ENCODE data around the gene FHIP1B. TPM values are rescaled to one million over a fixed set of nuclear protein-coding genes. Genes with fewer than 3 reads are reported as not detected.

Gene FHIP1B
- total and polyA plus RNA-seq, 8 donors = 34.9 to 69.0 (median 55.7) TPM

DNA sequence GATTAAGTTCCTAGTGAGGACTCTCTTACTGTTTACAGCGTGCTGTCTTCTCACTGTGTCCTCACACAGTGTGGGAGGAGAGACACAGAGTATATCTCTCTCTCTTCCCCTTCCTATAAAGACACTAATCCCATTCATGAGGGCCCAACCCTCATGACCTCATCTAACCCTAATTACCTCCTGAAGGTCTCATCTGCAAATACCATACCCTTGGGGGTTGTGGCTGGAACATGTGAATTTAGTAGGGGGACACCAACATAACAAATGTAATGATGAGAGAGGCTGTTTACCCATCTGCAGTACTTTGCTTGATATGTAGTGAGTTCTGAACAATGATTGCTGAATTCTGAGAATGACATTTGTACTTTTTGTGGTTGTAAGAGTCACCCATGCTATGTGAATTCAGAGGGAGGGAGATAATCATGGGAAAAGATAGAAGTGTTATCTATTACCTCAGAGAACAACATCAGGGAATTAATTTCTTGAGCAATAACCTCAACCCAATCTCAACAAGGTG is 40.3 kb downstream of the FHIP1B start:
- H3K9me3 ChIP-seq = no peaks in the 10 kb centered on the region
- TF ChIP-seq, protein P1, sequence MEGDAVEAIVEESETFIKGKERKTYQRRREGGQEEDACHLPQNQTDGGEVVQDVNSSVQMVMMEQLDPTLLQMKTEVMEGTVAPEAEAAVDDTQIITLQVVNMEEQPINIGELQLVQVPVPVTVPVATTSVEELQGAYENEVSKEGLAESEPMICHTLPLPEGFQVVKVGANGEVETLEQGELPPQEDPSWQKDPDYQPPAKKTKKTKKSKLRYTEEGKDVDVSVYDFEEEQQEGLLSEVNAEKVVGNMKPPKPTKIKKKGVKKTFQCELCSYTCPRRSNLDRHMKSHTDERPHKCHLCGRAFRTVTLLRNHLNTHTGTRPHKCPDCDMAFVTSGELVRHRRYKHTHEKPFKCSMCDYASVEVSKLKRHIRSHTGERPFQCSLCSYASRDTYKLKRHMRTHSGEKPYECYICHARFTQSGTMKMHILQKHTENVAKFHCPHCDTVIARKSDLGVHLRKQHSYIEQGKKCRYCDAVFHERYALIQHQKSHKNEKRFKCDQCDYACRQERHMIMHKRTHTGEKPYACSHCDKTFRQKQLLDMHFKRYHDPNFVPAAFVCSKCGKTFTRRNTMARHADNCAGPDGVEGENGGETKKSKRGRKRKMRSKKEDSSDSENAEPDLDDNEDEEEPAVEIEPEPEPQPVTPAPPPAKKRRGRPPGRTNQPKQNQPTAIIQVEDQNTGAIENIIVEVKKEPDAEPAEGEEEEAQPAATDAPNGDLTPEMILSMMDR (IDR thresholded peaks at IDR 0.05) = no peak
- intact Hi-C loops (cut with DNase I) = no loop called here
- H3K27me3 ChIP-seq = no peaks in the 10 kb centered on the region
- peak overlapping the region in 1 of 2 donors; percentile 39 for H3K27ac ChIP-seq
- DNase-seq (no peak), ATAC-seq (peak; percentile 49)
- H3K4me1 ChIP-seq = peaks cover 0 to 18% of the 10 kb centered on the region in 2 donors
- H3K36me3 ChIP-seq = no peaks in the 10 kb centered on the region
- H3K4me3 ChIP-seq = no peak overlapping the region

DNA sequence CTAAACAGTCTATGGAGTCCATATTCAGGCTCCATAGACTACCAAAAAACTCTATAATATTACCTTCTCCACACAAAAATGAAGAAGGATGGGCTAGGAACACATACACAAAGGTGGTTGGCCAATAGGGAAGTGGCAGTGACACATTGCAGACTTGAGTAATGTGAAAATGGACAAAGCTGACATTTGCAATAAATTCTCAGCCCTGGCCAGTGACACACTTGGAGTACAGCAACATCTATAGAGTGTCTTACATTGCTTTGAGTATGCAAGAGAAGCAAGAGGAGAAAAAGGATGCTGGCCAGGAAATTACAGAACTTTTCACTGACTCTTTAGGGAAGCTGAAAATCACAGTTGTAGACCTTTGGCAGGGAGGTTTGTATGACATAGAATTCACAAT is 42.7 kb downstream of the FHIP1B start:
- Histone ChIP-seq H3K4me1 (peaks cover 0 to 18% of the 10 kb centered on the region in 2 donors), H3K4me3 (no peak overlapping the region), H3K27me3 (no peaks in the 10 kb centered on the region), H3K9me3 (no peaks in the 10 kb centered on the region), H3K36me3 (no peaks in the 10 kb centered on the region), H3K27ac (peak overlapping the region in 1 of 2 donors; percentile 87)
- TF ChIP-seq, protein P1 (IDR thresholded peaks at IDR 0.05) = no peak
- ATAC-seq (no peak), DNase-seq (no peak)
- intact Hi-C loops (cut with DNase I) = no loop called here

DNA sequence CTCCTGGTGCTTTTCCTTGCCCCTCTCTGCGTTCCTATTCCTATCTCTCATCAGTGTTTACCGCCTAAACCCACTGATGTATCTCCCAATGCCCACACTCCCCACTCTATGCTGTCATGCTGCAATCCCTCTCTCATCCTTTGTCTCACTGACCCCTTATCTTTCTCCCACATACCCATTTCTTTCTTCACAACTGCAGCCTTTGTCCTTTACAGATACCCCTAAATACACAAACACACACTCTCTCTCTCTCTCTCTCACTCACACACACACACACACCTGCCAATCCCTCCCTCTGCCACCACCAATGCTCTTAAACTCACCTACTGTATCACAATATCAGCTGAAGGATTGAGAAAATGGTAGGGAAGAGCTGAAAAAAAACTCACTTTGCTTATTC is 59.0 kb downstream of the FHIP1B start:
- DNase-seq (no peak), ATAC-seq (no peak)
- Histone ChIP-seq H3K9me3 (peaks cover 0 to under 1% of the 10 kb centered on the region in 2 donors), H3K27ac (no peak overlapping the region), H3K36me3 (no peaks in the 10 kb centered on the region), H3K4me3 (no peak overlapping the region), H3K27me3 (no peaks in the 10 kb centered on the region), H3K4me1 (no peaks in the 10 kb centered on the region)
- intact Hi-C loops (cut with DNase I) = no loop called here
- TF ChIP-seq, protein P1 (IDR thresholded peaks at IDR 0.05) = no peak

DNA sequence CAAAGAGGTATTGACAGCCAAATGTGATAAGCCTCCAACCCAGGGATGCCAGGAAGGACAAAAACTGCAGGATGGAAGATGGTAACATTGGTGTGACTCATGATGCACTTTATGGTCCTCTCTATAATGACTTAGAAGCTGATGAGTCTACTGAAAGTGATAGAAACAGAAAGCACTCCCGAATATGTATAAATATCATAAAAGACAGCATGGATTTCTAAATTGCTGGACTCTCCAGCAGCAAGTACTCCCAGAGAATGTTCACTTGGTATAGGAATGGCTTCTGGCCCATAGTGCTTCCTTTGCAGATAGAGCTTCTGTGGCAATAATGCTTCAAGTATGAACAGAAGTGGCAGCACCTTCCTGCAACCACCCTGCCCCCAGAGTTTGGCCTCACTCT is 64.2 kb downstream of the FHIP1B start, which contains the start of gene OR52B2:
Gene OR52B2, minus strand, starts transcription at position 101 of the 400 bp plus-strand sequence. Its CDS starts 0 bp downstream, at position 101.
- no peaks in the 10 kb centered on the region for H3K27me3 ChIP-seq
- H3K27ac ChIP-seq = no peak within 1 kb of the TSS
- no peak for ATAC-seq
- no peak for DNase-seq
- peaks cover 0 to 2% of the 10 kb centered on the region in 2 donors for H3K9me3 ChIP-seq
- H3K4me1 ChIP-seq = no peaks in the 10 kb centered on the region
- H3K4me3 ChIP-seq = no peak within 1 kb of the TSS
- TF ChIP-seq, protein P1 (IDR thresholded peaks at IDR 0.05) = no peak
- intact Hi-C loops (cut with DNase I) = no loop called here
- H3K36me3 ChIP-seq = no peaks in the 10 kb centered on the region

Other genes with a start within 250 kb of the FHIP1B start
- gene OR52L1, start 247.7 kb downstream of the FHIP1B start, total RNA-seq = not detected
- not detected for gene OR52L1, start 247.7 kb downstream of the FHIP1B start, polyA plus RNA-seq (ENCODE audit: insufficient read length in 6 of 6)
- gene OR56A4, start 227.7 kb downstream of the FHIP1B start, total RNA-seq = not detected
- under 1 TPM in 5 of 6 donors, not detected in 1; 0.04 to 0.09 (median 0.06) TPM for gene OR56A4, start 227.7 kb downstream of the FHIP1B start, polyA plus RNA-seq (ENCODE audit: insufficient read length in 6 of 6)
- under 1 TPM in 1 of 2 donors, not detected in 1; 0.03 TPM for gene OR56A1, start 203.9 kb downstream of the FHIP1B start, total RNA-seq
- not detected for gene OR56A1, start 203.9 kb downstream of the FHIP1B start, polyA plus RNA-seq (ENCODE audit: insufficient read length in 6 of 6)
- gene OR56B4, start 127.0 kb downstream of the FHIP1B start, total RNA-seq = not detected
- gene OR56B4, start 127.0 kb downstream of the FHIP1B start, polyA plus RNA-seq (ENCODE audit: insufficient read length in 6 of 6) = under 1 TPM in 4 of 6 donors, not detected in 2; 0.13 to 0.20 (median 0.18) TPM
- gene OR52B2, start 64.3 kb downstream of the FHIP1B start, total RNA-seq = under 1 TPM in 1 of 2 donors, not detected in 1; 0.34 TPM
- gene OR52B2, start 64.3 kb downstream of the FHIP1B start, polyA plus RNA-seq (ENCODE audit: insufficient read length in 6 of 6) = not detected
- not detected for gene OR52W1, start 35.4 kb downstream of the FHIP1B start, total RNA-seq
- gene OR52W1, start 35.4 kb downstream of the FHIP1B start, polyA plus RNA-seq (ENCODE audit: insufficient read length in 6 of 6) = under 1 TPM in 2 of 6 donors, not detected in 4; 0.24 to 0.29 TPM
- not detected for gene C11orf42, start 29.1 kb downstream of the FHIP1B start, total RNA-seq
- 1 to 10 TPM in 3 of 6 donors, under 1 TPM in 3; 0.47 to 2.2 (median 0.95) TPM for gene C11orf42, start 29.1 kb downstream of the FHIP1B start, polyA plus RNA-seq (ENCODE audit: insufficient read length in 6 of 6)
- 1 to 10 TPM in 1 of 2 donors, not detected in 1; 2.1 TPM for gene CNGA4, start 4.5 kb upstream of the FHIP1B start, total RNA-seq
- gene CNGA4, start 4.5 kb upstream of the FHIP1B start, polyA plus RNA-seq (ENCODE audit: insufficient read length in 6 of 6) = 1 to 10 TPM in 4 of 6 donors, under 1 TPM in 2; 0.45 to 2.5 (median 1.4) TPM
- gene CCKBR, start 25.2 kb upstream of the FHIP1B start, total RNA-seq = not detected
- gene CCKBR, start 25.2 kb upstream of the FHIP1B start, polyA plus RNA-seq (ENCODE audit: insufficient read length in 6 of 6) = under 1 TPM; 0.21 to 0.54 (median 0.27) TPM
- 10 to 100 TPM; 61.2 to 87.4 TPM for gene CAVIN3, start 85.9 kb upstream of the FHIP1B start, total RNA-seq
- 10 to 100 TPM; 19.0 to 39.2 (median 25.6) TPM for gene CAVIN3, start 85.9 kb upstream of the FHIP1B start, polyA plus RNA-seq (ENCODE audit: insufficient read length in 6 of 6)
- gene SMPD1, start 155.8 kb upstream of the FHIP1B start, total RNA-seq = 10 to 100 TPM; 55.2 to 79.3 TPM
- 10 to 100 TPM; 18.6 to 27.8 (median 22.7) TPM for gene SMPD1, start 155.8 kb upstream of the FHIP1B start, polyA plus RNA-seq (ENCODE audit: insufficient read length in 6 of 6)
- 10 to 100 TPM; 30.7 to 32.1 TPM for gene APBB1, start 184.5 kb upstream of the FHIP1B start, total RNA-seq
- gene APBB1, start 184.5 kb upstream of the FHIP1B start, polyA plus RNA-seq (ENCODE audit: insufficient read length in 6 of 6) = 10 to 100 TPM; 40.2 to 47.1 (median 44.5) TPM
- under 1 TPM; 0.86 to 0.90 TPM for gene HPX, start 206.4 kb upstream of the FHIP1B start, total RNA-seq
- gene HPX, start 206.4 kb upstream of the FHIP1B start, polyA plus RNA-seq (ENCODE audit: insufficient read length in 6 of 6) = 10 to 100 TPM in 2 of 6 donors, 1 to 10 TPM in 4; 5.8 to 11.4 (median 7.4) TPM
- 10 to 100 TPM; 20.6 to 24.5 TPM for gene TRIM3, start 239.3 kb upstream of the FHIP1B start, total RNA-seq
- gene TRIM3, start 239.3 kb upstream of the FHIP1B start, polyA plus RNA-seq (ENCODE audit: insufficient read length in 6 of 6) = 10 to 100 TPM; 22.5 to 35.5 (median 27.4) TPM
- 10 to 100 TPM; 41.3 to 51.0 TPM for gene ARFIP2, start 246.7 kb upstream of the FHIP1B start, total RNA-seq
- 10 to 100 TPM; 61.2 to 75.0 (median 67.6) TPM for gene ARFIP2, start 246.7 kb upstream of the FHIP1B start, polyA plus RNA-seq (ENCODE audit: insufficient read length in 6 of 6)
- gene TIMM10B, start 246.9 kb upstream of the FHIP1B start, total RNA-seq = 10 to 100 TPM; 36.8 to 46.4 TPM
- gene TIMM10B, start 246.9 kb upstream of the FHIP1B start, polyA plus RNA-seq (ENCODE audit: insufficient read length in 6 of 6) = 10 to 100 TPM; 29.0 to 33.0 (median 30.2) TPM